Muscle of arm (tissue), 12 donors: ENCODE data around the gene LRBA. TPM values are rescaled to one million over a fixed set of nuclear protein-coding genes. Genes with fewer than 3 reads are reported as not detected.
"Not testable (repeated sequence)": the region's sequence is repeated elsewhere in the genome, so short reads cannot be mapped to it uniquely, and the experiment has no call there.

Source experiments
- DNase-seq: peaks from one replicate; pipeline ENCODE4 v3.0.0-alpha.2; 2013
- polyA plus RNA-seq, 12 donors: library from polyadenylated mRNA; unstranded; fragments of 120-200 nt; gene quantifications; one replicate each; pipeline ENCODE4 v1.2.1, GENCODE V29; 2013; ENCODE audit not compliant: insufficient read length in 12 of 12

The LRBA gene
- polyA plus RNA-seq, 12 donors, result 20.1 to 39.7 (median 24.1) TPM; not detected in 1

DNA sequence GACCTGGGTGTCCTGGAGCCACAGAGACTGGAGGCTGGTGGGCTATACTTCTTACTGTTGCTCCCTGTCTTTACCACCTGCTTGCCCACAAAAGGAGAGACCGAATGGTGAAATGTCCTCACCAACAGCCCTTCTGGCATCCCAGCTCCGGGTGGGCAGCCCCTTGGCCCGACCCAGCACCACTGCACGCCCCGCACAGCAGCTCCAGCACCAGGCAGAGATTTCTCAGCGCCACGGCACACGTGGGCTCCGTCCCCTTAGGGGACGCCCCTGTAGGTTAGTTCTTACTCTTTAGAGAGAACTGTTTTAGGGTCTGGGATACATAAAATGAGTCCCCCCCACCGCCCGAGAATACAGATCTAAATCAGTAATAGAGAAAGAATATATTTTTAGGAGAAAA is 591.6 kb downstream of the LRBA start:
- DNase-seq, result no peak

DNA sequence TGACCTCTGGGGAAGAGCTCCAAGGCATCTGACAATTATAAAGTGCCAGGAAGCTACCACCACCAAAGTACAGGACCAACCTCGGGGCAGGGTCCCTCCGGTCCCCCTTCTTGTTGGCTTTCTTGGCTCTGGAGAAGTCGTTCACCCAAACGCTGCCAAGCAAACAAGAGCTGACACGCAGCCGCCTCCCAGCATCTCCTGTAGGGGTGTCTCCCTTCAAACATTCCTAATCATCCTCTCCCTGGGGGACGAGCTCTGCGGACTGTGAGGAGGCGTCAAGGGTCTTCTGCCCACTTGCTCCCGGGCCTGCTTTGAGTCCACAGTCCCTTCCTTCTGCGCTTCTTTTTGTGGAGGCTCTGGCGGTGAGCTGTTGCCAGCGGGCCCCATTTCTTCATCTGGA is 592.0 kb downstream of the LRBA start:
- no peak for DNase-seq

DNA sequence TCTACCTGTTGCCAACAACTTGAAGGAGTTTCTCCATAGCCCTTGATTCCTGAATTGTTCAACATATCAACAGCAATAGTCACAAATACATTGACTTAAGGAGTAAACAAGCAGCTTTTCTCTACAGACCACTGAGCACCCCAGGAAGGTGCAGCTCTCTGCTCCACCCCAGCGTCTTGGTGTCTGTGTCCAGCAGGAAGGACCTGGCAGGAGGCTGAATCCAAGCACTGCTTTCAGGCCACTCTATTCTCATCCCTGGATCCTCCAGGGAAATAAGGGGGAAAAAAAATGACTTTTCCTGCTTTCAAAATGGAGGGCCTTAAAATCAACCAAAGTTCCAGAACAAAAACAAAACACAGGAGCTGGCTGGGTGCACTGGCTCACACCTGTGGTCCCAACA is 593.5 kb downstream of the LRBA start:
- no peak for DNase-seq

DNA sequence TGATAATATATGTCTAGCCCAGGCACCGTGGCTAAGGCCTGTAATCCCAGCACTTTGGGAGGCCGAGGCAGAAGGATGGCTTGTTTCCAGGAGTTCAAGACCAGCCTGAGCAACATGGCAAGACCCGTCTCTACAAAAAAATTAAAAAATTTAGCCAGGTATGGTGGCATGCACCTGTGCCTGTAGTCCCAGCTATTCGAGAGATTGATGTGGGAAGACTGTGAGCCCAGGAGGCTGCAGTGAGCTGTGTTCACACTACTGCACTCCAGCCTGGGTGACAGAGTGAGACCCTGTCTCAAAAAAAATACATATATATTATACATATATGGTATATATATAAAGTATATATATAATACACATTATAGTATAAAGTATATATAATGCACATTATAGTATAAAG is 595.1 kb downstream of the LRBA start:
- DNase-seq, result no peak

DNA sequence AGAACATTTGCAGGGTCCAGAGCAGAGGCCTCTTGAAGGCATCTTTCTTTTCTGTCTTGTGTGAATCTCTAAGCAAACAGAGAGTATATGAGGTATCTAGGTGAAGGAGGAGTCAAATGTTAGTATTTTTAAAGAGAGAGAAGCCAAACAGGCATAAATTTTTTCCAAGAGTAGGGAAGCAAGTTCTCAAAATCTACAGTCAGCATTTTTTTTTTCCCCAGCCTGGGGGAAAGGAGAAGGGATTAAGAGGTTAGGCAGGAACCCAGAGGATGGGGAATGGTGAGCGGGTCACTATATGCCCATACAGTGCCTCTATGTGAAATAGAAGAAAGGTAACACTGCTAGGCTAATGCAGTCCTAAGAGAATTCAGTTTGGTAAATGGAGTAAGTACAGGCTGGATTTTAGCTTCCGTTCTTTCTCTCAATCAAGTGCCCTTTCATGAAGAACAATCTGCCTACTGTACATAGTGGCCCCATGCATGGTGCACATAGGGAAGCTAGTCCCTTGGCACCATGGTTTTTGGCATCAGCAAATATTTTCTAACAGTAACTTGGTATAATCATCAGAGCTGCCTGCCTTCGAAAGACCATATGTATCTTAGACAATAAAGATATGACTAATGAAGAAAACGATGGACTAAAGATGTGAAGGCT is 596.2 kb downstream of the LRBA start:
- no peak for DNase-seq

DNA sequence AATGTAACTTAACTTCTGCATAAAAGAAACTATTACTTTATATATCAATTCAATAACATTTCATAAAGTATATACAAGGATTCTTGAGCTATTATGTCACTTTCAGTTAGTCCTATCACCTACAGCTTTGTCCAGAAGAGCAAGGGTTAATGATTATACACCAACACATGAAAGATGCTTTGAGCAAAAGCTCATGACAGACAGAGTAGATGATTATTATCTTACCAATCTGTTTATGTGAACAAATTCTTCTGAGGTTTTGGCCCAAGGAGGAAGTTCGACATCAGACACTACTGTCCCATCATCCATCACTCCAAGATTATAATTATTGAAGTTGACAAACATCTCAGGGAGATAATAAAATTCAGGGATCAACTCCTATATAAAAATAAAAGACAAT is 599.9 kb downstream of the LRBA start:
- DNase-seq, result no peak

DNA sequence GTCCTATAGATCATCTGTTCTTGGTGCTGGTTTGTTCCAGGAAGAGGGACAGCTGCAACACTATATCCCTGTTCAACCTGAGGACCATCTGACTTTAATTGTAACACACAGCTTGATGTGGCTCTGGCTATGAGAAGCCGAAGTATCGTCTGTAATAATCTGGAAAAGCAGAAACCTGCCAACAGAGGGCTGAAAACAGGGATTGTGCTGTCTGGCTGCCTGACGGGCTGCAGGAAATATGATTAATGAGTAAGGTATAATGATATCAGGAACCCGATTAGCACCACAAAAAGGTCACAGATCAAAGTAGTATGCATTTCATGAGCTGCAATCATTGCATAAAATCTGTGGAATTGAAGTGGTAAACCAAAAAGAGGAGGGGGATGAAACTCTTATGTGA is 603.6 kb downstream of the LRBA start:
- DNase-seq, result no peak

DNA sequence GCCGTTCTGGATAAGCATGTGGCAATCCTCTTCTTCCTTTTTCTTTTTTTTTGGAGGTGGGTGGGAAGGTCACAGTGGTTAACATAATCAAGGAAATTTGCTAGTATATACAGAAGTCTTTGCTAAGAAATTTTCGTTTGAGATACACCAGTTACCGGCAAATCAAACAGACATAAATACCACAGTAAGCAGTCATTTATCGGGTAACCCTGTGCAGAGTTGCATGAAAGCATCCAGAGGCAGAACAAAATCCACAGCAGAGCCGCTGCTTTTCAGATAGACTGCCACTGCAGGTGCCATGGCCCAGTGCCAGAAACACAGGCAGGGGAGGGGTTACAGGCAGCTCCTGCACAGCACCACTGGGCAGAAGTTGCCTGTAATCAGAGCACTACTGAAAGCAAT is 612.2 kb downstream of the LRBA start:
- DNase-seq, result peak; percentile 16

DNA sequence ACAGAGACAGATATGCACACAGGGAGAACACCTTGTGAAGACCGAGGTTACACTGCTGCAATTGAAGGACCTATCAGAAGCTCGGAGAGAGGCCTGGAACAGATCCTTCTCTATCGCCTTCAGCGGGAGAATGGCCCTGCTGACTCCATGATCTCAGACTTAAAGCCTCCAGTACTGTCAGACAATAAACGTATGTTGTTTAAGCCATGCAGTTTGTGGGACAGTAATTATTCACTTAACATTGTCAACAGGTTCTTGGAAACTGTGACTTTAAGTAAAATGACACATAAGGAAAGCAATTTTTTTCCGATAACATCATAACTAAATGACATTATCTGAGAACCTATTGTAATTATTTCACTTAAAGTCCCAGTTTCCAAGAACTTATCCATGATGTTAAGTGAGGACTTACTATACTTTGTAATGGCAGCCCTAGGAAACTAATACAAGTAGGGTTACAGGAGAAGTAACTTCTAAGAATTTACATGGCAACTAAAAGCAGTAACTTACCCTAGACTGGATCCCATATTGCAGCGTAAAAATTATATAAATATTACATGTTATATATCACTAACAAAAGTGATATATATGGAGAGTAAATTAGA is 613.9 kb downstream of the LRBA start:
- no peak for DNase-seq

DNA sequence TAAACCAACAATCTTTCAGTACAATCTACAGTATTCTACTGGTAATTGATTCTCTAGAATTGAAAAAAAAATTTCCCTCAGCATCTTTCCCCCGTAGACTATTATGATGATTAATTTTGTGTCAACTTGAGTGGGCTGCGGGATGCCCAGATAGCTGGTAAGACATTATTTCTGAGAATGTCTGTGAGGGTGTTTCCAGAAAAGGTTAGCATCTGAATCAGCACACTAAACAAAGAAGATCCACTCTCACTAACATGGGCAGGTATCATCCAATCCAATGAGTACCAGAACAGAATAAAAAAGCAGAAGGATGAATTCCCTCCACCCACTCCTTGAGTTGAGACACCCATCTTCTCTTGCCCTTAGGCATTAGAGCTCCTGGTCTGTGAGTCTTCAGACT is 619.2 kb downstream of the LRBA start:
- no peak for DNase-seq

DNA sequence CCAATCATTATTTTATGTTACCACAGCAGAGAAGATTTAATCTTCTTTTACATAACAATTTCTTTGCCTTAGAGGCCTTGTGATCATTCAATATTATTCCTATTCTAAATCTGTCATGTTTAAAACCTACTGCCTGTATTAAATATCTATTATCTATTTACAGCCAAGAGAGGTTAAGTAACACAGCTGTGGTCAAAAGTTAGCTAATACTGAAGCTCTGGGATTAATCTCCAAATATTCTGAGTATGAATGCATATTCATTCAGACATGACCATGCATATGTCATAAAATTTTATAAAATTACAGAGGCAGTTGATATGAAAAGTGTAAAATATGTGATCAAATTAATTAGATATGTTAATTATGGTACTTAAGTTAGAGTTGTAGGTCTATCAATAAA is 621.0 kb downstream of the LRBA start:
- no peak for DNase-seq

DNA sequence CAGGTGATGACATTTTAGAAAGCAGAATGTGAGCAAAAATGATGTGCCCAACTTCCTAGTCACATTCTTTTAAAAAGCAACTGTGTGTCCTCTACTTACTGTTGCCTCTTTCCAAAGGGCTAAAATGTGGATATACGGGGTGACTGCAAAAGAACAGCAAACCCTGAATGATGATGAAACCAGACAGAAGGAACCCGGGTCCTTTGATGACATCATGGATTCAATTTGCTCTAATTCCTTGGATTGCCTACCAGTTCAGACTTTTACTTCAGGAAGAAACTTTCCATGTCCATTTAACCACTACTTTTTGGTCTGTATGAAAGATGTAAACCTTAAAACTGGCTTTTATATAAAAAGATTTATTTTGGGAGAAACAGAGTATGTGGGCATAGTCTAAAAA is 624.0 kb downstream of the LRBA start:
- no peak for DNase-seq

DNA sequence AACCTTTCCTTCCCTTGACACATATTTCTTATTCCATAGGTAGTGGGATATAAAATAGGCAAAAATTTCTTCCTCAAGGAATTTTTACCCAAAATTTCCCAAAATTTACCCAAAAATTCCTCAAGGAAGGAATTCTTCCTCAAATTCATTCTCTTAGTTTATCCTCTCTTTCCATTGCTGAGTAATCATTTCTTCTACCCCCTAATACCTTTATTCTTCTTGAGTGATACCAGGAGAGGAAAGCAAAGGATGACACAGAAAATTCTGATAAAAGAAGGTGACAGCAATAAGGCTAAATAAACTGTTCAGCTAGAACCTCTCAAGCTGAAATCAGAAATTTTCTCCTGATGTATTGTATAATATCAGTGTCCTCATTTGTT is 624.6 kb downstream of the LRBA start:
- no peak for DNase-seq

DNA sequence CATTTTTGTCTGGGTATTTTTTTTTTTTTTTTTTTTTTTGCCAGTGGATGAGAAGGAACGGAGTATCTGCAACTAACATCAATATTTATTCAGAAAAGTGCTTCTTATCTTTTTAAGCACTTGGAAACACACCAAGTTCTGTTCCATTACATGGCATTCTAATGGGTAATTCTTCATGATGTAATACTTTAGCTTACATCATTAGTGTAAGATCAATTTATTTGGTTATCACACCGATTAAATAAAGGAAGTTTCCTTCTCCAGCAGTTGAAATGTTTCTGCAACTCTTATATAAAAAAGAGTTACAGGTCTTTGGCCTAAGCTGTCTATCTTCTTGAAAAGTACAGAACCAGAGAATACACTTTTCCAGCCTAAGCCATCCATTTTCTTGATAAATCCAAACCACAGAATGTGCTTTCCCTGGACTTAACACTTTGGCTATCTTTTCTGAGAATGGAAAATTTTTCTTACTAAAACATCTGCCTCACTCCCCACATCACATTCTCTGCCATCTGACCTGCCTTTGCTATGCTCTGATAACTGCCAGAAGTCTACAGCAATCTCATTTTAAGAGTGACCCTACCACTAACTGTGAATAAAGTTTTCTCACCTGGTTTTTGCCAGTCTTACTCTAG is 625.1 kb downstream of the LRBA start:
- no peak for DNase-seq

DNA sequence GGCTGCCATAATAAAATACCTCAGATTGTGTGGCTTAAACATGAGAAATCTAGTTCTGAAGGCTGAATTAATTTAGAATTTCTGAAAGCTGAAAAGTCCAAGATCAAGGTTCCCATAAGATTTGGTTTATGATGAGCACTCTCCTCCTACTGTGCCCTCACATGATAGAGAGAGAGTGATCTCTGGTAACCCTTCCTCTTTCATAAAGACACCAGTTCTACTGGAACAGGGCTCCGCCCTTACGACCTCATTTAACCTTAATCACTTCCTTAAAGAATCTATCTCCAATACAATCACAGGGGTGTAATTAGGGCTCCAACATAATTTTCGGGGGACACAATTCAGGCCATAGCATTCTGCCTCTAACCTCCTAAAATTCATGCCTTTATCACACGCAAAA is 627.1 kb downstream of the LRBA start:
- DNase-seq, result no peak

DNA sequence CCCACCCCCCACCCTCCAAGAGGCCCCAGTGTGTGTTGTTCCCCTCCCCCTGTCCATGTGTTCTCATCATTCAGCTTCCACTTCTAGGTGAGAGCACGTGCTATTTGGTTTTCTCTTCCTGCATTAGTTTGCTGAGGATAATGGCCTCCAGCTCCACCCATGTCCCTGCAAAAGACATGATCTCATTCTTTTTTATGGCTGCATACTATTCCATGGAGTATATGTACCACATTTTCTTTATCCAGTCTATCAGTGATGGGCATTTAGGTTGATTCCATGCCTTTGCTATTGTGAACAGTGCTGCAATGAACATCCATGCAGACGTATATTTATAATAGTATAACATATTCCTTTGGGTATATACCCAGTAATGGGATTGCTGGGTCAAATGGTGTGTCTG is 628.7 kb downstream of the LRBA start:
- not testable (repeated sequence) for DNase-seq

DNA sequence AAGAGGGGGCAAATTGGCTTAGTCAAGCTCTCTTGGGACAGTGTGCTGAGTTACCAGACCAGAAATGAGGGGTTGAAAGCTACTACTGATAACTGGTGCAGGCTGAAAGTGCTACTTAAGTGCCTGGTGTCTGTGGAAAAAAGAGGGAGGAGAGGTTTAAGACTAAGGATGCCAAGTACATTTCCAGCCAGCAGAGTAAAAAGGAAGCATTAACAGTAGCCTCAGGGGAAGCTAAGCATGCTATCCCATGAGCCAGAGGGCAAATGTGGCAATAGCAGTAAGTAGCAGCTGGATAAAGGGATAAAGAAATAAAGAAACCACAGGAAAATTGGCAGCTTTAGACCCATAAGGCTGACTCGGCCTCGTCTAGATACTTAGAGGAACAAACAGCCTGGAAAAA is 629.5 kb downstream of the LRBA start:
- DNase-seq, result no peak

DNA sequence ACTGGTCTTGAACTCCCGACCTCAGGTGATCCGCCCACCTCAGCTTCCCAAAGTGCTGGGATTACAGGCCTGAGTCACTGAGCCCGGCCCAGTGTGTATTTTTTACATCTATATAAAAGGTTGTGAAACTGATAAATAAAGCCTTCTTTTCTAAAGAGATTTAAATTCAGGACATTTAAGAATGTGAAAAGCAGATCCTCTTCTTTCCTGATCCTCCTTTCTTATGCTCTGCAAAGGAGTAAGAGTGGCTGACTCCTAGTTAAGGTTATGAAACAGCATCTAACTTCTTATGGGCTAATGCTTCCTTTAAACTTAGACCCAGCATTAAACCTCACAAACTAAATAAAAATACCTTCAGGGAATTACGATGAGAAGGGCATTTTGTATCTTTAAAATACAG is 630.8 kb downstream of the LRBA start:
- no peak for DNase-seq

DNA sequence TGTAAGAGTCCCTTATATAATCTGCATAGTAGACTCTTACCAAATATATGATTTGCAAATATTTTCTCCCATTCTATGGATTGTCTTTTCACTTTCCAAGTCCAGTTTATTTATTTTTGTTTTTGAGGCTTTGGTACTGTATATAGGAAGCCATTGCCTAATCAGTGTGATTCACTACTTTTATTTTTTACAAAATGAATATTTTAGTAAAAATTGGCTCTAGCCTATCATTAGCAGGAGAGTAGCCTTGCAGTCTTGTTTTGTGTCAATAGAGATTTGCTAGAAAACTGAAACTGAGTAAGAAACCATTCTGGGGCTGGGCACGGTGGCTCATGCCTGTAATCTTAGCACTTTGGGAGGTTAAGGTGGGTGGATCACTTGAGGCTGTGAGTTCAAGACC is 633.1 kb downstream of the LRBA start:
- DNase-seq, result no peak

DNA sequence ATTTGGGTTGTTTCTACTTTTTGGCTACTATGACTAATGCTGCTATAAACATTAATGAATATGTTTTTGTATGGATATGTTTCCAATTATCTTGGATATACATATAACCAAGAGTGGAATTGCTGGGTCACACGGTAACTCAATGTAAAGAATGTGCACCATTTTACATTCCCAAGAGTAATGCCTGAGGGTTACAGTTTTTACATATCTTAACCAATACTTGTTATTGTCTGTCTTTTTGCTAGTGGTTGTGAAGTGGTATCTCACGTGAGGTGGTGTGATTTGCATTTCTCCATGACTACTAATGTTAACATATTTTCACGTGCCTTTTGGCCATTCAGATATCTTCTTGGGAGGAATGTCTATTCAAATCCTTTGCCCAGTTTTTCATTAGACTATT is 633.5 kb downstream of the LRBA start:
- no peak for DNase-seq

DNA sequence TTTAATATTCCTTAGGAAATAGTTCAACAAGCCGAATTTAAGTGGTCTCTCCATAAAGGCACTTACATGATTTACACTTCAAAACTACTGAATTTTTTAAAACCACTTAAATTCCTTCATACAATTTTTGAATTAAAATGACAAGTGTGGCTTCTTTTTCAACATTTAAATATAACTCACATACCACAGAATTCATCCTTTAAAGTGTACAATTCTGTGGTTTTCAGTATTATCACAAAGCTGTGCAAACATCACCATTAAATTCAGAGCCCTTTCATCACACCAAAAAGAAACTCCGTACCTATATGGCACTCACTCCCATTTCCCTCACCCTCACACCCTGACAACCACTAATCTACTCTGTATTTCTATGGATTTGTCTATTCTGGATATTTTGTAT is 634.0 kb downstream of the LRBA start:
- DNase-seq, result no peak

DNA sequence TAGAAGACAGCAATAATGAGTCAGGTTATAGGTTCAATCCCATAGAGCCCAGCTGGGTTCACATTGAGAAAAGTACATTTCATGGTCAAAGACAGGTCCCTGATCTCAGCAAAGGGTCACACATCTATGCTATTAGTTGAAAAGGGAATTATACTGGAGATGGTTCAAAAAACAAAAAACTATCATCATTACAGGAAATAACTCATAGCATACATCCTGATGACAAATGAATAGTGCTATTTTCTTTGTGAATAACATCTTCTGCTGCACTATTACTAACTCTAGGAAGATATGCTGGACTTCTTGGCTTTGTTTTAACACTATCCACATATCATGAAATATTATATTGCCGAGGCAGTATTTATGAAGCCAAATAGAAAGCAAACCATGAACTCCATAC is 635.6 kb downstream of the LRBA start:
- no peak for DNase-seq

DNA sequence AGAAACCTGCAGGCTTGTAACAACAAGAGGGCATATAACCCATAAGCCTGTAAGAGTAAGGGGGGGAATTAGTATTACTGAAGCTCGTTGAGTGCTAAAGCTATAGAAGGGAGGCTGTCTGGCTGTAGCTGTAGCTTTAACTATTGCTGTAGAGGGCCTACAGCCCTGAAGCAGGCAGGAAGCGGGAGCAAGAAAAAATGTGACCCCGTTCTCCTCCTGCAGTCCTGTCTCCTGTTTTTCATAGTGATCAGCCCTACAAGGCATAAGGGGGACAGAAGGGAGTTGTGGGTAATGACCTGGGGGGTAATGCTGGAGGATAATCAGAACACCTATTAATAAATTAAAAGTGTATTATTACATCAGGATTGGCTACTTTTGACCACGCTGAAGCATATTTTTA is 640.1 kb downstream of the LRBA start:
- DNase-seq, result no peak

DNA sequence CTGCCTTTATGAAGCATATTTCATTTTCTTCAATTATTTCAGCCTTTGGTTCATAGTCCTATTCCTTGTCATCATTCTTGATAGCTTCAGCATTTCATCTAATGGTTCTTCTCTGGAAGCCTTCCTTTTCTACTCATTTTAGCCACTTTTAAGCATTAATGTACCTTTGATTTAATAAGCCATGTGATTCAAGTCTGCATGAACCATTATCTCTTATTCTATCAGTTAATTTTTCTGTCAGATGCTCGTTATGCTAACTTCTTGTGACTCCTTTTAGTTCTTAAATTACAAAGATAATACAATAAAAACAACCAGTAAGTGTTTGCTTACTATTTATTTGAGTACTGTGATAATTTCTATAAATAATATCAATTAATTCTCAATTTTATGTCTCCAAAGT is 643.2 kb downstream of the LRBA start:
- DNase-seq, result no peak
